Measurements from ENCODE around the gene C19orf33.

The C19orf33 gene

GRCh38 chr19:38280030-38280921, 23.8 kb upstream of the C19orf33 start:
- no peak for DNase-seq (ENCODE audit: low read depth)

GRCh38 chr19:38281811-38282566, 22.1 kb upstream of the C19orf33 start:
- no peak for DNase-seq (ENCODE audit: low read depth)

- no peak for DNase-seq (ENCODE audit: low read depth)
Measured at GRCh38 chr19:38283271-38283670, 20.8 kb upstream of the C19orf33 start.

- no peak for DNase-seq (ENCODE audit: low read depth)
Measured at GRCh38 chr19:38284422-38284821, 19.6 kb upstream of the C19orf33 start.

- no peak for DNase-seq (ENCODE audit: low read depth)
Measured at GRCh38 chr19:38285567-38285966, 18.5 kb upstream of the C19orf33 start.

- no peak for DNase-seq (ENCODE audit: low read depth)
Measured at GRCh38 chr19:38287604-38288003, 16.4 kb upstream of the C19orf33 start.

- no peak for DNase-seq (ENCODE audit: low read depth)
Measured at GRCh38 chr19:38288123-38288855, 15.8 kb upstream of the C19orf33 start.

- DNase-seq (ENCODE audit: low read depth), result no peak
Measured at GRCh38 chr19:38289955-38290354, 14.1 kb upstream of the C19orf33 start.

GRCh38 chr19:38290631-38291147, 13.4 kb upstream of the C19orf33 start:
- DNase-seq (ENCODE audit: low read depth), result no peak

- no peak for DNase-seq (ENCODE audit: low read depth)
Measured at GRCh38 chr19:38291855-38292254, 12.2 kb upstream of the C19orf33 start.

- no peak for DNase-seq (ENCODE audit: low read depth)
Measured at GRCh38 chr19:38293281-38293680, 10.8 kb upstream of the C19orf33 start.

- no peak for DNase-seq (ENCODE audit: low read depth)
Measured at GRCh38 chr19:38294090-38294489, 10.0 kb upstream of the C19orf33 start.

- DNase-seq (ENCODE audit: low read depth), result no peak
Measured at GRCh38 chr19:38298821-38299680, 5.0 kb upstream of the C19orf33 start.

- DNase-seq (ENCODE audit: low read depth), result no peak
Measured at GRCh38 chr19:38304352-38304865, 358 bp downstream of the C19orf33 start.

- no peak for DNase-seq (ENCODE audit: low read depth)
Measured at GRCh38 chr19:38304866-38305429, 897 bp downstream of the C19orf33 start.

- no peak for DNase-seq (ENCODE audit: low read depth)
Measured at GRCh38 chr19:38306236-38306635, 2.2 kb downstream of the C19orf33 start.

GRCh38 chr19:38307076-38307475, 3.0 kb downstream of the C19orf33 start:
- DNase-seq (ENCODE audit: low read depth), result no peak

GRCh38 chr19:38307597-38307996, 3.5 kb downstream of the C19orf33 start:
- DNase-seq (ENCODE audit: low read depth), result no peak

GRCh38 chr19:38308006-38308766, 4.1 kb downstream of the C19orf33 start:
- no peak for DNase-seq (ENCODE audit: low read depth)
